ENCODE measurements around the gene KAT5. TPM values are rescaled to one million over a fixed set of nuclear protein-coding genes. Genes with fewer than 3 reads are reported as not detected.

Gene KAT5
- total and polyA plus RNA-seq, 2 of the 13 experiments (the other 11 are each of a cell fraction or from before 2014, with no cell fraction given): 35.2 to 48.3 TPM

DNA sequence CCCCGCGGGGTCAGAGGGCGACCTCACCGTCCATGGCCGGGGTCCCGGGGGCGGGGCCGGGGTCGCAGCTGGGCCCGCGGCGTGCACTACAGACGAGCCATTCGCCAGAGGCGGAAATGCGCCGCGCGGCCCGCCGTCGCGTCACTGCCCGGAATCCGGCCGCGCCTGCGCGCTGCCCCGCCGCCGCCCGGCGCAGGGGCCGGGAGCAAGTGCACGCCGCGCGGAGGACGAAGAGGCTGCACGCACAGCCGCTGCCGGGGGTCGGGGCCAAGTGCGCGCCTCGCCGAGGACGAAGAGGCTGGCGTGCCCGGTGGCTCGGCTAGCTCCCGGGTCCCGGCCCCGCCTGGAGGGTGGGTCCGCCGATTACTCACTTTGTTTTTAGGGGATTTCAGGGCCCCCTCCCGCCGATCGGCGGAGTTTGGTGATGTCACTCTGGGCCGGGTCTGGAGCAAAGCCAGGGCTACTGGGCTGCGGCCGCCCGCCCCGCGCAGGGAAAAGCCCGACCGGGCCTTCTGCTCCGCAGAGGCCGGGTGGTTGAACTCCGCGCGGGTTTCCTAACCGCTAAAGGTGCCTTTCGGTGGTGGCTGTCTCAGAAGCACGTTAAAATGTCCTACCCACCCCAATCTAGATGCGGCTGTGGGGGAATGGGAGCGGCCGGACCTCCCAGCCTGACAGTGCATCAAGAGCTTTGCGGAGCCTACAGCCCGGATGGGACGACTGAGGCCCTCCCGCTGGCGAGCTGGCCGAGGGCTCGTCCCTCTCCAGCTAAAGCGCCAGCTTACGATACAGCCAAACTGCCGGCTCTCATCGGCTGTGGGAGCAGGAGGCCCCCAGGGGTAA is 49.0 kb upstream of the KAT5 start, which contains the start of gene RELA (continued):
- TF ChIP-seq, protein P1, sequence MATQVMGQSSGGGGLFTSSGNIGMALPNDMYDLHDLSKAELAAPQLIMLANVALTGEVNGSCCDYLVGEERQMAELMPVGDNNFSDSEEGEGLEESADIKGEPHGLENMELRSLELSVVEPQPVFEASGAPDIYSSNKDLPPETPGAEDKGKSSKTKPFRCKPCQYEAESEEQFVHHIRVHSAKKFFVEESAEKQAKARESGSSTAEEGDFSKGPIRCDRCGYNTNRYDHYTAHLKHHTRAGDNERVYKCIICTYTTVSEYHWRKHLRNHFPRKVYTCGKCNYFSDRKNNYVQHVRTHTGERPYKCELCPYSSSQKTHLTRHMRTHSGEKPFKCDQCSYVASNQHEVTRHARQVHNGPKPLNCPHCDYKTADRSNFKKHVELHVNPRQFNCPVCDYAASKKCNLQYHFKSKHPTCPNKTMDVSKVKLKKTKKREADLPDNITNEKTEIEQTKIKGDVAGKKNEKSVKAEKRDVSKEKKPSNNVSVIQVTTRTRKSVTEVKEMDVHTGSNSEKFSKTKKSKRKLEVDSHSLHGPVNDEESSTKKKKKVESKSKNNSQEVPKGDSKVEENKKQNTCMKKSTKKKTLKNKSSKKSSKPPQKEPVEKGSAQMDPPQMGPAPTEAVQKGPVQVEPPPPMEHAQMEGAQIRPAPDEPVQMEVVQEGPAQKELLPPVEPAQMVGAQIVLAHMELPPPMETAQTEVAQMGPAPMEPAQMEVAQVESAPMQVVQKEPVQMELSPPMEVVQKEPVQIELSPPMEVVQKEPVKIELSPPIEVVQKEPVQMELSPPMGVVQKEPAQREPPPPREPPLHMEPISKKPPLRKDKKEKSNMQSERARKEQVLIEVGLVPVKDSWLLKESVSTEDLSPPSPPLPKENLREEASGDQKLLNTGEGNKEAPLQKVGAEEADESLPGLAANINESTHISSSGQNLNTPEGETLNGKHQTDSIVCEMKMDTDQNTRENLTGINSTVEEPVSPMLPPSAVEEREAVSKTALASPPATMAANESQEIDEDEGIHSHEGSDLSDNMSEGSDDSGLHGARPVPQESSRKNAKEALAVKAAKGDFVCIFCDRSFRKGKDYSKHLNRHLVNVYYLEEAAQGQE (IDR thresholded peaks at IDR 0.05; ENCODE audit: borderline replicate concordance in 1 of 2, low read depth in 1 of 2, low read length in 2 of 2): no peak
- TF ChIP-seq, protein P2, sequence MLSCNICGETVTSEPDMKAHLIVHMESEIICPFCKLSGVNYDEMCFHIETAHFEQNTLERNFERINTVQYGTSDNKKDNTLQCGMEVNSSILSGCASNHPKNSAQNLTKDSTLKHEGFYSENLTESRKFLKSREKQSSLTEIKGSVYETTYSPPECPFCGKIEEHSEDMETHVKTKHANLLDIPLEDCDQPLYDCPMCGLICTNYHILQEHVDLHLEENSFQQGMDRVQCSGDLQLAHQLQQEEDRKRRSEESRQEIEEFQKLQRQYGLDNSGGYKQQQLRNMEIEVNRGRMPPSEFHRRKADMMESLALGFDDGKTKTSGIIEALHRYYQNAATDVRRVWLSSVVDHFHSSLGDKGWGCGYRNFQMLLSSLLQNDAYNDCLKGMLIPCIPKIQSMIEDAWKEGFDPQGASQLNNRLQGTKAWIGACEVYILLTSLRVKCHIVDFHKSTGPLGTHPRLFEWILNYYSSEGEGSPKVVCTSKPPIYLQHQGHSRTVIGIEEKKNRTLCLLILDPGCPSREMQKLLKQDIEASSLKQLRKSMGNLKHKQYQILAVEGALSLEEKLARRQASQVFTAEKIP (CRISPR knock-in tag; IDR thresholded peaks at IDR 0.05; ENCODE audit: borderline replicate concordance): no peak
- no peak for TF ChIP-seq HOXD1 (CRISPR knock-in tag; IDR thresholded peaks at IDR 0.05)
- no peak for TF ChIP-seq YEATS2 (CRISPR knock-in tag; IDR thresholded peaks at IDR 0.05; ENCODE audit: borderline replicate concordance)
- no peak for TF ChIP-seq ATF1 (CRISPR knock-in tag; IDR thresholded peaks at IDR 0.05)
- TF ChIP-seq, protein P3, sequence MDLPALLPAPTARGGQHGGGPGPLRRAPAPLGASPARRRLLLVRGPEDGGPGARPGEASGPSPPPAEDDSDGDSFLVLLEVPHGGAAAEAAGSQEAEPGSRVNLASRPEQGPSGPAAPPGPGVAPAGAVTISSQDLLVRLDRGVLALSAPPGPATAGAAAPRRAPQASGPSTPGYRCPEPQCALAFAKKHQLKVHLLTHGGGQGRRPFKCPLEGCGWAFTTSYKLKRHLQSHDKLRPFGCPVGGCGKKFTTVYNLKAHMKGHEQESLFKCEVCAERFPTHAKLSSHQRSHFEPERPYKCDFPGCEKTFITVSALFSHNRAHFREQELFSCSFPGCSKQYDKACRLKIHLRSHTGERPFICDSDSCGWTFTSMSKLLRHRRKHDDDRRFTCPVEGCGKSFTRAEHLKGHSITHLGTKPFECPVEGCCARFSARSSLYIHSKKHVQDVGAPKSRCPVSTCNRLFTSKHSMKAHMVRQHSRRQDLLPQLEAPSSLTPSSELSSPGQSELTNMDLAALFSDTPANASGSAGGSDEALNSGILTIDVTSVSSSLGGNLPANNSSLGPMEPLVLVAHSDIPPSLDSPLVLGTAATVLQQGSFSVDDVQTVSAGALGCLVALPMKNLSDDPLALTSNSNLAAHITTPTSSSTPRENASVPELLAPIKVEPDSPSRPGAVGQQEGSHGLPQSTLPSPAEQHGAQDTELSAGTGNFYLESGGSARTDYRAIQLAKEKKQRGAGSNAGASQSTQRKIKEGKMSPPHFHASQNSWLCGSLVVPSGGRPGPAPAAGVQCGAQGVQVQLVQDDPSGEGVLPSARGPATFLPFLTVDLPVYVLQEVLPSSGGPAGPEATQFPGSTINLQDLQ (CRISPR knock-in tag; IDR thresholded peaks at IDR 0.05): no peak
- TF ChIP-seq, protein P4, sequence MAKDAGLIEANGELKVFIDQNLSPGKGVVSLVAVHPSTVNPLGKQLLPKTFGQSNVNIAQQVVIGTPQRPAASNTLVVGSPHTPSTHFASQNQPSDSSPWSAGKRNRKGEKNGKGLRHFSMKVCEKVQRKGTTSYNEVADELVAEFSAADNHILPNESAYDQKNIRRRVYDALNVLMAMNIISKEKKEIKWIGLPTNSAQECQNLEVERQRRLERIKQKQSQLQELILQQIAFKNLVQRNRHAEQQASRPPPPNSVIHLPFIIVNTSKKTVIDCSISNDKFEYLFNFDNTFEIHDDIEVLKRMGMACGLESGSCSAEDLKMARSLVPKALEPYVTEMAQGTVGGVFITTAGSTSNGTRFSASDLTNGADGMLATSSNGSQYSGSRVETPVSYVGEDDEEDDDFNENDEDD (CRISPR knock-in tag; IDR thresholded peaks at IDR 0.05; ENCODE audit: borderline replicate concordance): no peak; the same call in 1 of the 2 replicates
- no peak for TF ChIP-seq TBP (CRISPR knock-in tag; IDR thresholded peaks at IDR 0.05)
- no peak for TF ChIP-seq ZNF354B (CRISPR knock-in tag; IDR thresholded peaks at IDR 0.05)
- TF ChIP-seq ETV5 (CRISPR knock-in tag; IDR thresholded peaks at IDR 0.05; ENCODE audit: borderline replicate concordance): no peak
- TF ChIP-seq ZNF501 (CRISPR knock-in tag; IDR thresholded peaks at IDR 0.05): peak; percentile 85; the same call in 1 of the 2 replicates
- no peak for TF ChIP-seq ZNF296 (CRISPR knock-in tag; conservative IDR thresholded peaks at IDR 0.05)
- no peak for TF ChIP-seq SAFB2 (CRISPR knock-in tag; IDR thresholded peaks at IDR 0.05; ENCODE audit: borderline replicate concordance, low read depth)
- peak; percentile 69 for TF ChIP-seq FOSL2 (CRISPR knock-in tag; IDR thresholded peaks at IDR 0.05)
- no peak for TF ChIP-seq NFE2 (CRISPR knock-in tag; IDR thresholded peaks at IDR 0.05)
- TF ChIP-seq ZNF335 (CRISPR knock-in tag; IDR thresholded peaks at IDR 0.05): no peak
- TF ChIP-seq NFYC (CRISPR knock-in tag; IDR thresholded peaks at IDR 0.05): no peak
- TF ChIP-seq KLF6 (CRISPR knock-in tag; IDR thresholded peaks at IDR 0.05): no peak
- TF ChIP-seq, protein P5, sequence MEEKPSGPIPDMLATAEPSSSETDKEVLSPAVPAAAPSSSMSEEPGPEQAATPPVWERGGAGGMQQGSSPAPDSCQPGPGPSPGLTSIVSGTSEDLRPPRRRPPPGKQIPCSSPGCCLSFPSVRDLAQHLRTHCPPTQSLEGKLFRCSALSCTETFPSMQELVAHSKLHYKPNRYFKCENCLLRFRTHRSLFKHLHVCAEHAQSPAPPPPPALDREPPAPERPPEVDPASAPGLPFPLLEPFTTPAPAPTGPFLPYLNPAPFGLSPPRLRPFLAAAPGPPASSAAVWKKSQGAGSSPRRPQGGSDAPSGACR (CRISPR knock-in tag; IDR thresholded peaks at IDR 0.05): no peak
- no peak; the same call in none of the 2 replicates for TF ChIP-seq KMT2A (CRISPR knock-in tag; IDR thresholded peaks at IDR 0.05)
